GM19025 (cell line): ENCODE results near the gene KLHL6.
"Not testable (repeated sequence)": the region's sequence is repeated elsewhere in the genome, so short reads cannot be mapped to it uniquely, and the experiment has no call there.

Source experiments
- ATAC-seq: cut with Tn5 transposase; IDR thresholded peaks from one replicate; pipeline ENCODE4 v1.9.1; 2021; ENCODE audit warnings: mild to moderate bottlenecking, low read depth, moderate library complexity; ENCODE audit not compliant: unreplicated experiment

KLHL6 gene

GRCh38 chr3:183460081-183461055 lies 95.1 kb downstream of the KLHL6 start:
- no peak for ATAC-seq

- no peak for ATAC-seq
These were observed 100.4 kb downstream of the KLHL6 start for GRCh38 chr3:183455089-183455488.

- no peak for ATAC-seq
These were observed 101.4 kb downstream of the KLHL6 start for GRCh38 chr3:183454064-183454463.

- ATAC-seq = no peak
These were observed 105.7 kb downstream of the KLHL6 start for GRCh38 chr3:183449791-183450190.

GRCh38 chr3:183449391-183449790 lies 106.1 kb downstream of the KLHL6 start:
- no peak for ATAC-seq

GRCh38 chr3:183448369-183449128 lies 107.0 kb downstream of the KLHL6 start:
- ATAC-seq = no peak

- ATAC-seq = peak; percentile 81
These were observed 108.1 kb downstream of the KLHL6 start for GRCh38 chr3:183447206-183448001.

GRCh38 chr3:183446838-183447205 lies 108.7 kb downstream of the KLHL6 start:
- no peak for ATAC-seq

- no peak for ATAC-seq
These were observed 110.8 kb downstream of the KLHL6 start for GRCh38 chr3:183444748-183445147.

- ATAC-seq = no peak
These were observed 111.8 kb downstream of the KLHL6 start for GRCh38 chr3:183443395-183444385.

- ATAC-seq = no peak
These were observed 112.5 kb downstream of the KLHL6 start for GRCh38 chr3:183442994-183443393.

- not testable (repeated sequence) for ATAC-seq
These were observed 115.0 kb downstream of the KLHL6 start for GRCh38 chr3:183440521-183440920.

GRCh38 chr3:183439515-183439914 lies 116.0 kb downstream of the KLHL6 start:
- ATAC-seq = no peak

GRCh38 chr3:183438735-183439134 lies 116.8 kb downstream of the KLHL6 start:
- no peak for ATAC-seq

GRCh38 chr3:183437666-183438564 lies 117.6 kb downstream of the KLHL6 start:
- no peak for ATAC-seq
